Fibroblast of the aortic adventitia (primary cell): Measurements from ENCODE around the gene SPC25. TPM values are rescaled to one million over a fixed set of nuclear protein-coding genes. Genes with fewer than 3 reads are reported as not detected.

ENCODE experiments used
- DNase-seq: peaks from one replicate; pipeline ENCODE4 v3.0.0-alpha.2; 2010; ENCODE audit warnings: low read depth
- H3K4me3 ChIP-seq: 2 replicates; pipeline ENCODE4 v1.5.1; 2011; ENCODE audit warnings: low read depth, mild to moderate bottlenecking, control low read depth, low read length, moderate library complexity
- total RNA-seq: library from RNA; depleted of rRNA; stranded (reverse); fragments of >200 nt; gene quantifications from 2 replicates; pipeline ENCODE4 v1.2.3, GENCODE V29; 2012; ENCODE audit warnings: low replicate concordance
- TF ChIP-seq, protein P1 (sequence below): IDR thresholded peaks from 2 replicates; pipeline ENCODE4 v1.5.1; 2011; ENCODE audit warnings: mild to moderate bottlenecking, low read length, control low read depth, inconsistent platforms; ENCODE audit not compliant: insufficient read depth

The SPC25 gene
- total RNA-seq, 1 donor = 19.3 TPM

DNA sequence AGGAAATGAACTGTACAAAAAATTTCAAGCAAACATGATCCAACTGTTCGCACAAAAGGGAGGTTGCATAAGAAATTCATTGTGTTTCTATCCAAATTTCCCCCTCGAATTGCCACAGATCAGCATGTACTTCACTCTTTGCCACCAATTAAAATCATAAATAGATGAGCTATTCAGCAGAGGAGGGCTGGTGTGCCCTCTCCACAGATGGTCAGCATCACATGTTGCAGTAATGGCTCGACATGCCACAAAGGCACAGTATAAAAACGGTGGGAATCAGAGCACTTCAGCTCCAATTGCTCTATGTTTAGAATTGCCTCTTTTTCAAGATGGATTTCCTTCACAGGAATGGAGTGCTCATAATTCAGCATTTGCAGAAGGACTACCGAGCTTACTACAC is 10.8 kb upstream of the SPC25 start, which contains the start of gene G6PC2:
Gene G6PC2, plus strand, starts transcription at position 289 of the 400 bp plus-strand sequence. Its CDS starts 41 bp downstream, at position 330.
- no peak for DNase-seq
- no peak within 1 kb of the TSS for H3K4me3 ChIP-seq
- TF ChIP-seq, protein P1, sequence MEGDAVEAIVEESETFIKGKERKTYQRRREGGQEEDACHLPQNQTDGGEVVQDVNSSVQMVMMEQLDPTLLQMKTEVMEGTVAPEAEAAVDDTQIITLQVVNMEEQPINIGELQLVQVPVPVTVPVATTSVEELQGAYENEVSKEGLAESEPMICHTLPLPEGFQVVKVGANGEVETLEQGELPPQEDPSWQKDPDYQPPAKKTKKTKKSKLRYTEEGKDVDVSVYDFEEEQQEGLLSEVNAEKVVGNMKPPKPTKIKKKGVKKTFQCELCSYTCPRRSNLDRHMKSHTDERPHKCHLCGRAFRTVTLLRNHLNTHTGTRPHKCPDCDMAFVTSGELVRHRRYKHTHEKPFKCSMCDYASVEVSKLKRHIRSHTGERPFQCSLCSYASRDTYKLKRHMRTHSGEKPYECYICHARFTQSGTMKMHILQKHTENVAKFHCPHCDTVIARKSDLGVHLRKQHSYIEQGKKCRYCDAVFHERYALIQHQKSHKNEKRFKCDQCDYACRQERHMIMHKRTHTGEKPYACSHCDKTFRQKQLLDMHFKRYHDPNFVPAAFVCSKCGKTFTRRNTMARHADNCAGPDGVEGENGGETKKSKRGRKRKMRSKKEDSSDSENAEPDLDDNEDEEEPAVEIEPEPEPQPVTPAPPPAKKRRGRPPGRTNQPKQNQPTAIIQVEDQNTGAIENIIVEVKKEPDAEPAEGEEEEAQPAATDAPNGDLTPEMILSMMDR = no peak

DNA sequence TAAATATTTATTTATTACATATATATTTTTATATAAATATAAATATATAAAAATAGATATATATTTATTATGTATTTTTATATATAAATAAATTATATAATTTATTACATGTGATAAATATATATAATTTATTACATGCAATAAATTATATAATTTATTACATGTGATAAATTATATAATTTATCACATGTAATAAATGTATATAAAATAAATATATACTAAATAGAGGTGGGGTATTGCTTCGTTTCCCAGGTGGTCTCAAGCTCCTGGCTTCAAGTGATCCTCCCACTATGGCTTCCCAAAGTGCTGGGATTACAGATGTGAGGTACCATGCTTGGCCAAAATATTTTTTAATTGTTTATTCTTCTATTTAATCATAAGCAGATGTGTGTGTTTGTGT is 7.2 kb upstream of the SPC25 start:
- TF ChIP-seq, protein P1 = no peak
- no peak overlapping the region for H3K4me3 ChIP-seq
- no peak for DNase-seq

DNA sequence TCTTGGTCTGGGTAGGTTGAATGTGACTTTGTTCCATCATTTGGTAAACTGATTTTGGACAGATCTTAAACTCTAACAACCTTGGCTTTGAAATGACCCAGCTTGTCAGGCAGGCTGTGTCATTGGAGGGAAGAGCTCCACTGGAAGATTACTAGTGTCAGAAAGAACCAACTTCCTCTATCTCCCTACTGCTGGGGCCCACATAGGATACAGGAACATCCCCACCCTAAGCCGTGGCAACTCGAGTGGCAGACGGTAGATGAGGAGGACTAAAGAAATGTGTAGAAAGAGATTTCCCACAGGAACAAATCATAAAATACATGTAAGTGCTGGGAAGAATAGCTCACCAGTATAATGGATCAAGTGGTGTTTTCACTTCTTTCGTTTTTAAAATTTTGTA is 6.6 kb upstream of the SPC25 start:
- H3K4me3 ChIP-seq = no peak overlapping the region
- DNase-seq = no peak
- TF ChIP-seq, protein P1 = no peak

DNA sequence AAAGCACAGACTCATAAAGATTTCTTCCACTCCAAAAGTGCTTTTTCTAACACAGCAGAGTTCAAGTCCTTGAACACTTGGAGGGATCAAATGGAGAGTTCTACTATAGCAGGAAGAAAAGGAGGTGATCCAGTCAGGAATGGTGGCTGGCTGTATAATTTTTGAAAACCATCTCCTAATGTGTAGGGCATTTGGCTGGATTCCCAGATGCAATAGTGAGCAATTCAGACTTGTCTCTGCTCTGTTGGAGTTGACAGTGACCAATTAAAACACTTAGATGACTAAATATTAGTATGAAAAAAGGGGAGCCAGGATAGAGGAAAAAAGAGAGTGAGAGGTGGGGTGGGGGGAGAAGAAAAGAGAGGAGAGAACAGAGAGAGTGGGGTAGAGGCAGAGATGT is 5.5 kb upstream of the SPC25 start:
- no peak overlapping the region for H3K4me3 ChIP-seq
- no peak for DNase-seq
- TF ChIP-seq, protein P1 = no peak

- H3K4me3 ChIP-seq = no peak overlapping the region
- no peak for DNase-seq
- TF ChIP-seq, protein P1 = no peak
Measured at GRCh38 chr2:168894720-168895119, 4.5 kb upstream of the SPC25 start.

DNA sequence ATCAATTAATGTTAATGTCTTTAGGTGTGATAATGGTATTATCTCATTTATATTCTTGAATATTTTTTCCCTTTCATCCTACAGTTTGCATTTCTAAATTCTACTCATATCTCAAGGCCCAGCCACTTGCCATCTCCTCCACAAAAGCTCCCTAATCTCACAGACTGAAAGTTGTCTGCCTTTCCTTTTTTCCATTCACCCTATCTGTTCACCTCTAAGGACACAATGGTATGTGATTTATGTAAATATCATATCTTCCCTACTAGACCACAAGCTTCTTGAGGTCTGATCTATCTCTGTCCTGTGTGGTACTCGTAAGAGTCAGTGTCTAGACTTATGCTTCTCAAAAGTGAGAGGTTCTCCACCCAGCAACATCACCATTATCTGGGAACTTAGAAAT is 3.9 kb upstream of the SPC25 start:
- H3K4me3 ChIP-seq = no peak overlapping the region
- no peak for DNase-seq
- TF ChIP-seq, protein P1 = no peak

DNA sequence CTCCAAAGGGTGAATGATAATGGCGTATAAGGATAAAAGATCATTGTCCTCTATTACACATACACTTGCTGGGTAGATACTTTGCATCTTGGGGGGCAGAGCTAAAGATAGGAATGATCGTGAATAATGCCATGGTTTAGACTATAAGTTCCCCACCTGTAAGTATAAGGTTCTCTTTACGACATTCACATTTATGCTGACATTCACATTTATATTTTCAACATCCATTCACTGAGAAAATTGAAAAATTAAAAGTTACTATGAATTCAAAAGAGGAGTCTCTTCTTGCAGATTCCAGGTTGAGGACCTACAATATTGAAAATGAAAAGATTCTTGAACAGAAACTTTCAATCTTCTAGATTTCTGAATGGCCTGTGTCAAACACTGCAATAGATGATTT is 2.1 kb upstream of the SPC25 start:
- DNase-seq = no peak
- TF ChIP-seq, protein P1 = no peak
- no peak overlapping the region for H3K4me3 ChIP-seq
